SK-N-SH (cell line): ENCODE measurements around the gene TMEM109. TPM values are rescaled to one million over a fixed set of nuclear protein-coding genes. Genes with fewer than 3 reads are reported as not detected.

Experiments
- CTCF ChIA-PET: fragments of 300-600, 350-600 bp; formaldehyde crosslinking; extraction: SDS; loops from one replicate; lab custom pipeline; 2021; lab: Yijun Ruan, JAX
- POLR2A ChIA-PET: fragments of 350-600 bp; sonication (Branson Sonifier 250); formaldehyde crosslinking; extraction: SDS; loops from one replicate; lab custom pipeline; 2020; ENCODE audit warnings: antibody characterized with exemption, inconsistent platforms; lab: Yijun Ruan, JAX
- DNase-seq: peaks from one replicate; pipeline ENCODE4 v3.0.0; 2012
- H2AFZ ChIP-seq: fragments of 200-600 bp; sonication (generic); 2 replicates; pipeline ENCODE4 v1.8.1; 2016; ENCODE audit warnings: antibody characterized with exemption, mild to moderate bottlenecking, low read depth
- H3F3A ChIP-seq: fragments of 200-600 bp; sonication (generic); replicated peaks from 2 replicates; pipeline ENCODE3; 2016; ENCODE audit warnings: antibody characterized with exemption, mild to moderate bottlenecking; ENCODE audit not compliant: insufficient read depth
- H3K27ac ChIP-seq, 2 experiments: fragments of 200-500 bp in 1 of 2; fragments of 200-600 bp in 1 of 2; sonication (Bioruptor generic) in 1 of 2; sonication (generic), shearing (Covaris generic) in 1 of 2; 2 replicates each; pipeline versions ENCODE4 v1.5.1 to v1.6.1; 2014 to 2016; ENCODE audit warnings: low read depth in 2 of 2, inconsistent platforms in 1 of 2, low read length in 1 of 2, mild to moderate bottlenecking in 1 of 2, mixed read lengths in 1 of 2
- H3K27me3 ChIP-seq: fragments of 200-600 bp; sonication (generic), shearing (Covaris generic); 2 replicates; pipeline ENCODE4 v1.6.1; 2016; ENCODE audit warnings: mixed run types; ENCODE audit not compliant: insufficient read depth
- H3K36me3 ChIP-seq, 2 experiments: fragments of 200-500 bp in 1 of 2; fragments of 200-600 bp in 1 of 2; sonication (Bioruptor generic) in 1 of 2; sonication (generic) in 1 of 2; replicated peaks in 1 of 2; 2 replicates each; pipeline versions ENCODE3 to v1.5.1; 2014 to 2016; ENCODE audit warnings: low read length in 1 of 2, mild to moderate bottlenecking in 1 of 2; ENCODE audit not compliant: insufficient read depth in 2 of 2, control insufficient read depth in 1 of 2
- H3K4me1 ChIP-seq, 2 experiments: fragments of 200-500 bp in 1 of 2; fragments of 200-600 bp in 1 of 2; sonication (Bioruptor generic) in 1 of 2; sonication (generic), shearing (Covaris generic) in 1 of 2; 2 replicates each; pipeline versions ENCODE4 v1.5.1 to v1.6.1; 2014 to 2016; ENCODE audit warnings: low read depth in 1 of 2, low read length in 1 of 2, mixed run types in 1 of 2; ENCODE audit not compliant: insufficient read depth in 2 of 2, control insufficient read depth in 1 of 2
- H3K4me2 ChIP-seq: fragments of 200-600 bp; sonication (generic), shearing (Covaris generic); 2 replicates; pipeline ENCODE4 v1.6.1; 2017; ENCODE audit warnings: mixed run types
- H3K4me3 ChIP-seq, 2 experiments: fragments of 200-500 bp in 1 of 2; fragments of 200-600 bp in 1 of 2; sonication (Bioruptor generic) in 1 of 2; sonication (generic), shearing (Covaris generic) in 1 of 2; 2 replicates each; pipeline versions ENCODE4 v1.5.1 to v1.8.1; 2014 to 2016; ENCODE audit warnings: low read depth in 2 of 2, inconsistent platforms in 1 of 2, low read length in 1 of 2, mild to moderate bottlenecking in 1 of 2, mixed read lengths in 1 of 2, moderate library complexity in 1 of 2
- H3K79me2 ChIP-seq: fragments of 200-600 bp; sonication (generic); 2 replicates; pipeline ENCODE4 v1.8.1; 2017; ENCODE audit warnings: mild to moderate bottlenecking; ENCODE audit not compliant: insufficient read depth
- H3K9ac ChIP-seq: fragments of 200-600 bp; sonication (generic); 2 replicates; pipeline ENCODE4 v1.6.1; 2017; ENCODE audit warnings: mixed run types
- H3K9me2 ChIP-seq: fragments of 200-600 bp; sonication (generic); 2 replicates; pipeline ENCODE4 v1.6.1; 2017; ENCODE audit warnings: mixed run types
- H3K9me3 ChIP-seq: fragments of 200-600 bp; sonication (generic); 2 replicates; pipeline ENCODE4 v1.6.1; 2017; ENCODE audit warnings: mixed run types, mild to moderate bottlenecking, moderate library complexity
- H4K20me1 ChIP-seq: fragments of 200-600 bp; sonication (generic); 2 replicates; pipeline ENCODE4 v1.6.1; 2017; ENCODE audit warnings: mild to moderate bottlenecking, mixed run types; ENCODE audit not compliant: insufficient read depth
- EP300 ChIP-seq, 2 experiments: IDR thresholded peaks; 2 replicates each; pipeline versions ENCODE4 v1.4.0 to v1.6.1; 2012; ENCODE audit warnings: borderline replicate concordance in 1 of 2, low read depth in 1 of 2, low read length in 1 of 2
- EZH2phosphoT487 ChIP-seq: fragments of 200-600 bp; sonication (generic); IDR thresholded peaks from 2 replicates; pipeline ENCODE4 v1.6.1; 2017; ENCODE audit warnings: low read depth, mixed run types, mild to moderate bottlenecking, antibody characterized with exemption, moderate library complexity, borderline replicate concordance
- FOXM1 ChIP-seq: IDR thresholded peaks from 2 replicates; pipeline ENCODE4 v1.4.0; 2012; ENCODE audit warnings: low read depth, mild to moderate bottlenecking
- GABPA ChIP-seq: IDR thresholded peaks from 2 replicates; pipeline ENCODE4 v1.4.0; 2012; ENCODE audit warnings: low read depth, mild to moderate bottlenecking
- MXI1 ChIP-seq: IDR thresholded peaks from 2 replicates; pipeline ENCODE4 v1.6.1; 2012; ENCODE audit warnings: mild to moderate bottlenecking, low read depth, low read length, improper control_type of control experiment
- NRF1 ChIP-seq: IDR thresholded peaks from 2 replicates; pipeline ENCODE4 v1.6.1; 2012; ENCODE audit warnings: low read depth, mild to moderate bottlenecking, low read length
- RXRA ChIP-seq: IDR thresholded peaks from 2 replicates; pipeline ENCODE4 v1.4.0; 2012; ENCODE audit warnings: low read depth, mild to moderate bottlenecking, borderline replicate concordance
- SIN3A ChIP-seq: IDR thresholded peaks from 2 replicates; pipeline ENCODE4 v1.6.1; 2012; ENCODE audit warnings: low read depth, mild to moderate bottlenecking, low read length, moderate library complexity, borderline replicate concordance
- TAF1 ChIP-seq: IDR thresholded peaks from 2 replicates; pipeline ENCODE4 v1.6.1; 2012; ENCODE audit warnings: low read depth, mild to moderate bottlenecking, low read length, moderate library complexity, borderline replicate concordance
- TCF12 ChIP-seq: IDR thresholded peaks from 2 replicates; pipeline ENCODE4 v1.4.0; 2012
- WGBS: methylation state at CpG from one replicate; pipeline ENCODE4 v1.1.6; 2017; ENCODE audit warnings: low lambda C conversion rate; 5-methylcytosine and 5-hydroxymethylcytosine counted together
- polyA plus RNA-seq, 3 experiments: library from polyadenylated mRNA; depleted of rRNA; stranded (reverse); fragments of >200 nt; gene quantifications; 2 replicates each; pipeline ENCODE4 v1.2.3, GENCODE V29; 2012
- TF ChIP-seq, protein P1 (sequence below): IDR thresholded peaks from 2 replicates; pipeline ENCODE4; 2012
- TF ChIP-seq, protein P2 (sequence below): IDR thresholded peaks from 2 replicates; pipeline ENCODE4 v1.6.1; 2012; ENCODE audit warnings: mild to moderate bottlenecking, low read depth, low read length, moderate library complexity
- TF ChIP-seq, protein P3 (sequence below): fragments of 200-600 bp; sonication (generic); IDR thresholded peaks from 2 replicates; pipeline ENCODE4 v1.6.1; 2017; ENCODE audit warnings: antibody characterized with exemption, mild to moderate bottlenecking, moderate library complexity

The TMEM109 gene
- polyA plus RNA-seq, 1 of the 3 experiments (the other 2 are of a cell fraction): 52.7 TPM

DNA sequence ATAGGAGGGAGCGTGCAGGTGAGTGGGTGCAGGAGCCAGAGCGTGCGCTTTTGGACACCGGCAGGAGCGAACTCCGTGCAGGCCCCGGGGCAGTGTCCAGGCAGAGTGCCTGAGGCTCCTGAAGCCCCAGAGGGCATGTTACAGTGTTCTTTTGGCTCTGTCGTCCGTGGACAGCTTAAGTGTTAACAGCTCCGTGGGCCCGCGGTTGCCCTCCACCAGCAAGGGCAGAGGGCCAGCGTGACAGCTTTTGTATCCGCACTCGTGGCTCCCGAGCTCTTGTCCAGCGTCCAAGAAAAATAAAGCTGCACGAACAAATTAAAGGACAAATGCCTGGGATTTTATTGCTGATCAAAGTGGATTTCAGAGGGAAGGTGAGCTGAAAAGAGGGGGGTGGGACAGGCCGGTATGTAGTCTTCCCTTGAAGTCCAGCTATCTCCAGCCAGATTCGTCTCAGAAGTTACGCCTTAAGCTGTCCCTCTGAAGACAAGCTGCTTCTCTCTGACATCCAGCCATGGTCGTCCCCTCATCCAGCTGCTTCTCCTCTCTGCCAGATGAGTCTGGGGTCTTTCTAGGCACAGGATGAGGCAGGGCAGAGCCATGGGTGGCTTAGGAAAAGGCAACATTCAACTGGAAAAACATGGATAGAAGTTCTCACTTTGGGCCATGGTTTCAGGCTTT, 968 bp upstream of the TMEM109 start:
- H3F3A ChIP-seq: no peaks in the 10 kb centered on the region
- ChIA-PET POLR2A (interaction anchor here (0.9 to 2.1 kb wide), 3 partner anchors 7 to 27 kb away, joined by 3 to 8 read pairs (median 5); partner anchors contain the start of genes PRPF19 and TMEM132A), CTCF (interaction anchor here (0.9 to 3.9 kb wide), 6 partner anchors 13 to 217 kb away, joined by 3 to 38 read pairs (median 5); no protein-coding TSS in a partner anchor)
- H3K9ac ChIP-seq: peak overlapping the region; percentile 76; the same call in 1 of the 2 replicates
- no peaks in the 10 kb centered on the region; the same call in 1 of the 2 replicates for H3K27me3 ChIP-seq
- DNase-seq: no peak
- no peaks in the 10 kb centered on the region for H3K9me3 ChIP-seq
- H3K9me2 ChIP-seq: no peaks in the 10 kb centered on the region
- H3K4me2 ChIP-seq: peak overlapping the region; percentile 98
- H3K27ac ChIP-seq: peak overlapping the region; percentile 93 to 100
- no peaks in the 10 kb centered on the region; the same call in 1 of the 2 replicates for H4K20me1 ChIP-seq
- H3K4me1 ChIP-seq: peaks cover 7 to 20% of the 10 kb centered on the region in 2 experiments; a peak in 1 of 4 replicates
- peak overlapping the region; percentile 98 for H2AFZ ChIP-seq
- peaks cover 28% of the 10 kb centered on the region for H3K79me2 ChIP-seq
- WGBS: 79% methylated on average over 16 of the region's 22 CpGs
- no peaks in the 10 kb centered on the region for H3K36me3 ChIP-seq
- peak overlapping the region in 1 of 2 experiments; percentile 80; a peak in 1 of 4 replicates for H3K4me3 ChIP-seq
- TF ChIP-seq EZH2phosphoT487 (no peak), RXRA (no peak), FOXM1 (no peak), NRF1 (no peak), SIN3A (no peak), EP300 (IDR thresholded peaks at IDR 0.05; ENCODE audit: borderline replicate concordance in 1 of 2, low read depth in 1 of 2, low read length in 1 of 2) (no peak), TCF12 (no peak), GABPA (no peak), MXI1 (no peak), TAF1 (no peak)
- TF ChIP-seq, protein P1, sequence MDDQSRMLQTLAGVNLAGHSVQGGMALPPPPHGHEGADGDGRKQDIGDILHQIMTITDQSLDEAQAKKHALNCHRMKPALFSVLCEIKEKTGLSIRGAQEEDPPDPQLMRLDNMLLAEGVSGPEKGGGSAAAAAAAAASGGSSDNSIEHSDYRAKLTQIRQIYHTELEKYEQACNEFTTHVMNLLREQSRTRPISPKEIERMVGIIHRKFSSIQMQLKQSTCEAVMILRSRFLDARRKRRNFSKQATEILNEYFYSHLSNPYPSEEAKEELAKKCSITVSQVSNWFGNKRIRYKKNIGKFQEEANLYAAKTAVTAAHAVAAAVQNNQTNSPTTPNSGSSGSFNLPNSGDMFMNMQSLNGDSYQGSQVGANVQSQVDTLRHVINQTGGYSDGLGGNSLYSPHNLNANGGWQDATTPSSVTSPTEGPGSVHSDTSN: no peak
- TF ChIP-seq, protein P2, sequence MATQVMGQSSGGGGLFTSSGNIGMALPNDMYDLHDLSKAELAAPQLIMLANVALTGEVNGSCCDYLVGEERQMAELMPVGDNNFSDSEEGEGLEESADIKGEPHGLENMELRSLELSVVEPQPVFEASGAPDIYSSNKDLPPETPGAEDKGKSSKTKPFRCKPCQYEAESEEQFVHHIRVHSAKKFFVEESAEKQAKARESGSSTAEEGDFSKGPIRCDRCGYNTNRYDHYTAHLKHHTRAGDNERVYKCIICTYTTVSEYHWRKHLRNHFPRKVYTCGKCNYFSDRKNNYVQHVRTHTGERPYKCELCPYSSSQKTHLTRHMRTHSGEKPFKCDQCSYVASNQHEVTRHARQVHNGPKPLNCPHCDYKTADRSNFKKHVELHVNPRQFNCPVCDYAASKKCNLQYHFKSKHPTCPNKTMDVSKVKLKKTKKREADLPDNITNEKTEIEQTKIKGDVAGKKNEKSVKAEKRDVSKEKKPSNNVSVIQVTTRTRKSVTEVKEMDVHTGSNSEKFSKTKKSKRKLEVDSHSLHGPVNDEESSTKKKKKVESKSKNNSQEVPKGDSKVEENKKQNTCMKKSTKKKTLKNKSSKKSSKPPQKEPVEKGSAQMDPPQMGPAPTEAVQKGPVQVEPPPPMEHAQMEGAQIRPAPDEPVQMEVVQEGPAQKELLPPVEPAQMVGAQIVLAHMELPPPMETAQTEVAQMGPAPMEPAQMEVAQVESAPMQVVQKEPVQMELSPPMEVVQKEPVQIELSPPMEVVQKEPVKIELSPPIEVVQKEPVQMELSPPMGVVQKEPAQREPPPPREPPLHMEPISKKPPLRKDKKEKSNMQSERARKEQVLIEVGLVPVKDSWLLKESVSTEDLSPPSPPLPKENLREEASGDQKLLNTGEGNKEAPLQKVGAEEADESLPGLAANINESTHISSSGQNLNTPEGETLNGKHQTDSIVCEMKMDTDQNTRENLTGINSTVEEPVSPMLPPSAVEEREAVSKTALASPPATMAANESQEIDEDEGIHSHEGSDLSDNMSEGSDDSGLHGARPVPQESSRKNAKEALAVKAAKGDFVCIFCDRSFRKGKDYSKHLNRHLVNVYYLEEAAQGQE: no peak
- TF ChIP-seq, protein P3, sequence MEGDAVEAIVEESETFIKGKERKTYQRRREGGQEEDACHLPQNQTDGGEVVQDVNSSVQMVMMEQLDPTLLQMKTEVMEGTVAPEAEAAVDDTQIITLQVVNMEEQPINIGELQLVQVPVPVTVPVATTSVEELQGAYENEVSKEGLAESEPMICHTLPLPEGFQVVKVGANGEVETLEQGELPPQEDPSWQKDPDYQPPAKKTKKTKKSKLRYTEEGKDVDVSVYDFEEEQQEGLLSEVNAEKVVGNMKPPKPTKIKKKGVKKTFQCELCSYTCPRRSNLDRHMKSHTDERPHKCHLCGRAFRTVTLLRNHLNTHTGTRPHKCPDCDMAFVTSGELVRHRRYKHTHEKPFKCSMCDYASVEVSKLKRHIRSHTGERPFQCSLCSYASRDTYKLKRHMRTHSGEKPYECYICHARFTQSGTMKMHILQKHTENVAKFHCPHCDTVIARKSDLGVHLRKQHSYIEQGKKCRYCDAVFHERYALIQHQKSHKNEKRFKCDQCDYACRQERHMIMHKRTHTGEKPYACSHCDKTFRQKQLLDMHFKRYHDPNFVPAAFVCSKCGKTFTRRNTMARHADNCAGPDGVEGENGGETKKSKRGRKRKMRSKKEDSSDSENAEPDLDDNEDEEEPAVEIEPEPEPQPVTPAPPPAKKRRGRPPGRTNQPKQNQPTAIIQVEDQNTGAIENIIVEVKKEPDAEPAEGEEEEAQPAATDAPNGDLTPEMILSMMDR: no peak
- TF ChIP-seq, all 33 proteins: peak for 0
